ENCODE data around the gene BDP1.
A peak's percentile ranks its signal among the peaks of the same experiment; 100 is the strongest.

BDP1 gene

GRCh38 chr5:71582945-71583584 is 127.6 kb downstream of the BDP1 start:
- H3K4me3 ChIP-seq (ENCODE audit: low read depth, low read length), result no peak overlapping the region
- no peak for DNase-seq (ENCODE audit: low read depth)
- no peak for TF ChIP-seq CTCF (conservative IDR thresholded peaks at IDR 0.05; ENCODE audit: low read depth, low read length)

- H3K4me3 ChIP-seq (ENCODE audit: low read depth, low read length), result peak overlapping the region; percentile 87
- TF ChIP-seq CTCF (conservative IDR thresholded peaks at IDR 0.05; ENCODE audit: low read depth, low read length), result no peak
- DNase-seq (ENCODE audit: low read depth), result peak; percentile 49
Measured at GRCh38 chr5:71586052-71586940, 130.8 kb downstream of the BDP1 start.

- H3K4me3 ChIP-seq (ENCODE audit: low read depth, low read length), result peak within 1 kb of the TSS; percentile 87
- TF ChIP-seq CTCF (conservative IDR thresholded peaks at IDR 0.05; ENCODE audit: low read depth, low read length), result no peak
- peak; percentile 97 for DNase-seq (ENCODE audit: low read depth)
Measured at GRCh38 chr5:71586941-71587765, 131.7 kb downstream of the BDP1 start, which contains the start of gene MCCC2. Gene MCCC2, plus strand, starts transcription at chr5:71587340. Its CDS starts 86 bp downstream, at chr5:71587426.

- H3K4me3 ChIP-seq (ENCODE audit: low read depth, low read length), result peak overlapping the region; percentile 87
- DNase-seq (ENCODE audit: low read depth), result no peak
- peak; percentile 25 for TF ChIP-seq CTCF (conservative IDR thresholded peaks at IDR 0.05; ENCODE audit: low read depth, low read length)
Measured at GRCh38 chr5:71587766-71588532, 132.5 kb downstream of the BDP1 start.

GRCh38 chr5:71588533-71588885 is 133.1 kb downstream of the BDP1 start:
- TF ChIP-seq CTCF (conservative IDR thresholded peaks at IDR 0.05; ENCODE audit: low read depth, low read length), result no peak
- no peak overlapping the region for H3K4me3 ChIP-seq (ENCODE audit: low read depth, low read length)
- DNase-seq (ENCODE audit: low read depth), result no peak

GRCh38 chr5:71589903-71590302 is 134.5 kb downstream of the BDP1 start:
- H3K4me3 ChIP-seq (ENCODE audit: low read depth, low read length), result no peak overlapping the region
- no peak for DNase-seq (ENCODE audit: low read depth)
- no peak for TF ChIP-seq CTCF (conservative IDR thresholded peaks at IDR 0.05; ENCODE audit: low read depth, low read length)

All from choroid plexus epithelial cell (primary cell).